Astrocyte (in vitro differentiated cells and primary cell): ENCODE results near the gene FRYL. TPM values are rescaled to one million over a fixed set of nuclear protein-coding genes. Genes with fewer than 3 reads are reported as not detected.
A peak's percentile ranks its signal among the peaks of the same experiment; 100 is the strongest.

Experiments
- DNase-seq: peaks from one replicate; pipeline ENCODE4 v3.0.0-alpha.2; 2010; ENCODE audit warnings: low read depth
- FAIRE-seq: peaks from 2 replicates; lab custom pipeline; 2011; peaks lifted over from hg19 to GRCh38; lab: Jason Lieb, UNC
- H2AFZ ChIP-seq: 2 replicates; pipeline ENCODE4 v1.6.0; 2012; ENCODE audit warnings: low read depth, low read length, inconsistent platforms
- H3K27ac ChIP-seq: 2 replicates; pipeline ENCODE4 v1.5.1; 2011; ENCODE audit warnings: low read depth, low read length, inconsistent platforms
- H3K27me3 ChIP-seq: 2 replicates; pipeline ENCODE4 v1.6.0; 2011; ENCODE audit warnings: low read length, inconsistent platforms; ENCODE audit not compliant: insufficient read depth
- H3K36me3 ChIP-seq: 2 replicates; pipeline ENCODE4 v1.5.1; 2011; ENCODE audit warnings: low read length, inconsistent platforms; ENCODE audit not compliant: insufficient read depth
- H3K4me1 ChIP-seq: 2 replicates; pipeline ENCODE4 v1.5.1; 2011; ENCODE audit warnings: low read length, inconsistent platforms; ENCODE audit not compliant: insufficient read depth
- H3K4me2 ChIP-seq: 2 replicates; pipeline ENCODE4 v1.6.0; 2012; ENCODE audit warnings: low read length, inconsistent platforms
- H3K4me3 ChIP-seq: 2 replicates; pipeline ENCODE4 v1.5.1; 2011; ENCODE audit warnings: low read depth, mild to moderate bottlenecking, low read length, inconsistent platforms; ENCODE audit not compliant: insufficient read depth
- H3K79me2 ChIP-seq: 2 replicates; pipeline ENCODE4 v1.6.0; 2012; ENCODE audit warnings: mild to moderate bottlenecking, low read length, inconsistent platforms; ENCODE audit not compliant: insufficient read depth
- H3K9ac ChIP-seq: 2 replicates; pipeline ENCODE4 v1.6.0; 2012; ENCODE audit warnings: mild to moderate bottlenecking, low read length, inconsistent platforms
- H3K9me3 ChIP-seq: 2 replicates; pipeline ENCODE4 v1.5.1; 2012; ENCODE audit warnings: low read depth, mild to moderate bottlenecking, low read length, inconsistent platforms; ENCODE audit not compliant: insufficient read depth
- H4K20me1 ChIP-seq: 2 replicates; pipeline ENCODE4 v1.6.0; 2012; ENCODE audit warnings: low read length, inconsistent platforms; ENCODE audit not compliant: insufficient read depth
- H3K27ac Mint-ChIP-seq: one replicate; pipeline ENCODE4 v1.8.0; 2021; ENCODE audit warnings: mild to moderate bottlenecking, mixed read lengths; ENCODE audit not compliant: unreplicated experiment
- H3K27me3 Mint-ChIP-seq: one replicate; pipeline ENCODE4 v1.8.0; 2021; ENCODE audit warnings: low read depth, mixed read lengths; ENCODE audit not compliant: unreplicated experiment
- H3K36me3 Mint-ChIP-seq: one replicate; pipeline ENCODE4 v1.8.0; 2021; ENCODE audit warnings: low read depth, mixed read lengths; ENCODE audit not compliant: unreplicated experiment
- H3K4me1 Mint-ChIP-seq: one replicate; pipeline ENCODE4 v1.8.0; 2021; ENCODE audit warnings: low read depth, mixed read lengths; ENCODE audit not compliant: unreplicated experiment
- H3K4me3 Mint-ChIP-seq: one replicate; pipeline ENCODE4 v1.8.0; 2021; ENCODE audit warnings: mild to moderate bottlenecking, moderate library complexity, mixed read lengths; ENCODE audit not compliant: unreplicated experiment
- H3K9me3 Mint-ChIP-seq: one replicate; pipeline ENCODE4 v1.8.0; 2021; ENCODE audit warnings: mild to moderate bottlenecking, mixed read lengths; ENCODE audit not compliant: unreplicated experiment
- CTCF ChIP-seq: IDR thresholded peaks from 2 replicates; pipeline ENCODE4 v1.5.1; 2011; ENCODE audit warnings: low read depth, mild to moderate bottlenecking, inconsistent platforms, low read length, moderate library complexity; ENCODE audit not compliant: insufficient read depth
- EZH2 ChIP-seq: IDR thresholded peaks from 2 replicates; pipeline ENCODE4 v1.6.1; 2012; ENCODE audit warnings: mild to moderate bottlenecking, low read length, inconsistent platforms; ENCODE audit not compliant: insufficient read depth
- total RNA-seq: library from RNA; stranded (reverse); gene quantifications from 2 replicates; pipeline ENCODE4 v1.2.1, GENCODE V29; 2021

FRYL gene
- total RNA-seq, 1 donor from 2014 or later: 70.0 TPM

GRCh38 chr4:48661391-48661790 is 118.7 kb downstream of the FRYL start:
- no peak overlapping the region for H3K4me3 ChIP-seq
- H3K79me2 ChIP-seq: peaks cover 41% of the 10 kb centered on the region
- no peaks in the 10 kb centered on the region for H3K27me3 ChIP-seq
- peaks cover 2% of the 10 kb centered on the region for H3K36me3 Mint-ChIP-seq
- H3K27ac Mint-ChIP-seq: no peak overlapping the region
- no peaks in the 10 kb centered on the region for H3K36me3 ChIP-seq
- no peaks in the 10 kb centered on the region for H3K27me3 Mint-ChIP-seq
- FAIRE-seq (no peak), DNase-seq (no peak)
- H4K20me1 ChIP-seq: peaks cover 39% of the 10 kb centered on the region
- no peaks in the 10 kb centered on the region for H3K9me3 ChIP-seq
- TF ChIP-seq EZH2 (no peak), CTCF (no peak)
- no peak overlapping the region for H3K4me3 Mint-ChIP-seq
- no peaks in the 10 kb centered on the region for H3K9me3 Mint-ChIP-seq
- no peak overlapping the region for H3K9ac ChIP-seq
- no peak overlapping the region for H3K4me2 ChIP-seq
- peaks cover 19% of the 10 kb centered on the region for H3K4me1 Mint-ChIP-seq
- no peak overlapping the region for H3K27ac ChIP-seq
- no peak overlapping the region for H2AFZ ChIP-seq
- H3K4me1 ChIP-seq: peaks cover 6% of the 10 kb centered on the region

DNA sequence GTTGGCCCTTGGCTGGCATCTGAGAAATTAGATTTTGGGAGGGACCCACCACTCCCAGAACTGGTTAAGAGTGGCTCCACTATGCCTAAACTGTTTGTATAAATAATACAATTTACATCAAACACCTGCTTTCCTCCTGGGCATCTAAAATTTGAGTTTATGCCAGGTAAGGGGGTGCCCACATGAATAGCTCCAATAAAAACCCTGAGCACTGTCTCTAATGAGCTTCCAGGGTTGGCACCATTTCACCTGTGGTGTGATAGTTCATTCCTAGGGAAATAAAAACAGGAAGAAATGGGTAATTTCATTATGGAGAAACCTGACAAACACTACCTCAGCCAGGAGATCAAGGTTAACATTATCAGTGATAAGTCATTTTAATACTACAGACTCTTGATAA is 119.7 kb downstream of the FRYL start:
- Histone ChIP-seq H3K9me3 (no peaks in the 10 kb centered on the region), H3K36me3 (no peaks in the 10 kb centered on the region), H3K9ac (no peak overlapping the region), H2AFZ (no peak overlapping the region), H3K4me3 (no peak overlapping the region), H3K27me3 (no peaks in the 10 kb centered on the region), H3K4me2 (no peak overlapping the region), H3K4me1 (no peaks in the 10 kb centered on the region), H4K20me1 (peaks cover 32% of the 10 kb centered on the region), H3K79me2 (peaks cover 40% of the 10 kb centered on the region), H3K27ac (no peak overlapping the region)
- no peak for FAIRE-seq
- Mint-ChIP-seq H3K4me3 (no peak overlapping the region), H3K27ac (no peak overlapping the region), H3K9me3 (no peaks in the 10 kb centered on the region), H3K36me3 (peaks cover 2% of the 10 kb centered on the region), H3K27me3 (no peaks in the 10 kb centered on the region), H3K4me1 (peaks cover 11% of the 10 kb centered on the region)
- DNase-seq: no peak
- TF ChIP-seq CTCF (no peak), EZH2 (no peak)

DNA sequence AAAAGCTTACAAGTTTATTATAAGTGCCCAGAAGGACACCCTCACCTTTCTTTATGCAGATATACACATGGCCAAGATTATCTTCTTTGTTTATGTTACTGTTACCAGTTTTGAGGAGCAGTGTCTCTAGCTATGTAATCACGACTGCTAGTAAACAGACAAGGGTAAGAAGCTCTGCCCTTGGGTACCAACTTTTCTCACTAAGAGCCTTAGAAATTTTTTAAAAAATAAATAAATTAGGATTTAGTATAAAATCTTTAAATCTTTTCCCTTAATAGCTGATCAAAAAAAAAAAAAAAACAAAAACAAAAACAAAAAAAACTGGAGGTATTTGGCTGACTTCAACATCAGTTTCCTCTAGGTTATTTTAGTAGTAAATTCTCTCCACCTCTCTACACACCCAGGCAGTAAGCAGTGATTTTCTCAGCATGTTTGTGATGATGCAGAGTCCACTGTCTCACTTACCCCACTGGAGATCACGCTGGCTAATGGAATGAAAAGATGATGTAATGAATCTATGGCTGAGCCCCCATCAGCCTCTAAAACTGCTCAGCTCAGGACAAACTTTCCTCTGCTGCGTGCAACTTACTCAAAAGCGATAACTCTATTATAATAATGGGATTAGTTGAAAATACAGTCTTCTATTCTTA is 125.9 kb downstream of the FRYL start:
- H3K36me3 Mint-ChIP-seq: no peaks in the 10 kb centered on the region
- Histone ChIP-seq H3K9me3 (no peaks in the 10 kb centered on the region), H3K9ac (peak overlapping the region; percentile 40), H3K36me3 (no peaks in the 10 kb centered on the region), H3K4me3 (peak overlapping the region; percentile 24), H3K27me3 (no peaks in the 10 kb centered on the region), H3K4me1 (peaks cover 20% of the 10 kb centered on the region), H4K20me1 (peaks cover 56% of the 10 kb centered on the region), H3K27ac (peak overlapping the region; percentile 45), H3K4me2 (peak overlapping the region; percentile 78), H2AFZ (no peak overlapping the region), H3K79me2 (peaks cover 54% of the 10 kb centered on the region)
- no peaks in the 10 kb centered on the region for H3K9me3 Mint-ChIP-seq
- peak overlapping the region; percentile 80 for H3K27ac Mint-ChIP-seq
- no peak for TF ChIP-seq EZH2
- no peak for TF ChIP-seq CTCF
- DNase-seq (peak; percentile 33), FAIRE-seq (no peak)
- H3K4me1 Mint-ChIP-seq: peaks cover 36% of the 10 kb centered on the region
- no peaks in the 10 kb centered on the region for H3K27me3 Mint-ChIP-seq
- H3K4me3 Mint-ChIP-seq: peak overlapping the region; percentile 3
